RWPE2 (cell line): Measurements from ENCODE around the gene PSEN2.

ENCODE experiments used
- ATAC-seq: fragments of 200-7000 bp; cut with Tn5 transposase; 3 replicates; pipeline ENCODE4 v1.9.1; 2021; ENCODE audit warnings: low read depth
- DNase-seq: peaks from one replicate; pipeline ENCODE4 v3.0.0-alpha.2; 2020; ENCODE audit warnings: low spot score
- H3K27ac ChIP-seq: fragments of 450-650 bp; 2 replicates; pipeline ENCODE4 v1.5.1; 2017; ENCODE audit warnings: mild to moderate bottlenecking; ENCODE audit not compliant: poor library complexity, severe bottlenecking
- H3K27me3 ChIP-seq: fragments of 250-450 bp; sonication (Bioruptor Pico); 2 replicates; pipeline ENCODE4 v1.5.1; 2021; ENCODE audit warnings: mild to moderate bottlenecking, moderate library complexity; ENCODE audit not compliant: insufficient read depth, poor library complexity, severe bottlenecking
- H3K36me3 ChIP-seq: fragments of 250-450 bp; sonication (Bioruptor Pico); 2 replicates; pipeline ENCODE4 v1.5.1; 2020; ENCODE audit warnings: low read depth, mild to moderate bottlenecking, moderate library complexity
- H3K4me1 ChIP-seq: fragments of 250-450 bp; sonication (Bioruptor Pico); 2 replicates; pipeline ENCODE4 v1.5.1; 2021; ENCODE audit warnings: mild to moderate bottlenecking, moderate library complexity; ENCODE audit not compliant: insufficient read depth, poor library complexity, severe bottlenecking
- H3K4me3 ChIP-seq: fragments of 250-450 bp; sonication (Bioruptor Pico); 2 replicates; pipeline ENCODE4 v1.5.1; 2021; ENCODE audit warnings: mild to moderate bottlenecking, moderate library complexity; ENCODE audit not compliant: severe bottlenecking
- H3K9me3 ChIP-seq: fragments of 250-450 bp; sonication (Bioruptor Pico); 2 replicates; pipeline ENCODE4 v1.5.1; 2021; ENCODE audit warnings: mild to moderate bottlenecking, moderate library complexity; ENCODE audit not compliant: severe bottlenecking
- CTCF ChIP-seq: fragments of 450-650 bp; IDR thresholded peaks from one replicate; pipeline ENCODE4 v1.5.1; 2017; ENCODE audit warnings: mild to moderate bottlenecking, moderate library complexity; ENCODE audit not compliant: poor library complexity, severe bottlenecking

PSEN2 gene

GRCh38 chr1:226882187-226882586, 11.8 kb downstream of the PSEN2 start:
- no peaks in the 10 kb centered on the region for H3K27me3 ChIP-seq
- no peak overlapping the region for H3K27ac ChIP-seq
- no peaks in the 10 kb centered on the region for H3K9me3 ChIP-seq
- no peaks in the 10 kb centered on the region for H3K36me3 ChIP-seq
- ATAC-seq (no peak), DNase-seq (no peak)
- H3K4me3 ChIP-seq: no peak overlapping the region
- TF ChIP-seq CTCF: no peak
- H3K4me1 ChIP-seq: no peaks in the 10 kb centered on the region

GRCh38 chr1:226882631-226883409, 12.4 kb downstream of the PSEN2 start:
- ATAC-seq (no peak), DNase-seq (no peak)
- no peak for TF ChIP-seq CTCF
- no peaks in the 10 kb centered on the region for H3K9me3 ChIP-seq
- no peaks in the 10 kb centered on the region for H3K27me3 ChIP-seq
- no peak overlapping the region for H3K4me3 ChIP-seq
- H3K4me1 ChIP-seq: no peaks in the 10 kb centered on the region
- H3K36me3 ChIP-seq: no peaks in the 10 kb centered on the region
- no peak overlapping the region for H3K27ac ChIP-seq

- no peak for DNase-seq
- H3K4me3 ChIP-seq: no peak overlapping the region
- H3K27ac ChIP-seq: no peak overlapping the region
- no peak for ATAC-seq
- H3K27me3 ChIP-seq: no peaks in the 10 kb centered on the region
- no peaks in the 10 kb centered on the region for H3K9me3 ChIP-seq
- no peak for TF ChIP-seq CTCF
- no peaks in the 10 kb centered on the region for H3K4me1 ChIP-seq
- no peaks in the 10 kb centered on the region for H3K36me3 ChIP-seq
Measured at GRCh38 chr1:226883630-226884029, 13.2 kb downstream of the PSEN2 start.

- H3K4me1 ChIP-seq: no peaks in the 10 kb centered on the region
- no peaks in the 10 kb centered on the region for H3K27me3 ChIP-seq
- no peak for TF ChIP-seq CTCF
- no peaks in the 10 kb centered on the region for H3K9me3 ChIP-seq
- no peak for DNase-seq
- no peak overlapping the region for H3K4me3 ChIP-seq
- H3K27ac ChIP-seq: no peak overlapping the region
- no peak for ATAC-seq
- no peaks in the 10 kb centered on the region for H3K36me3 ChIP-seq
Measured at GRCh38 chr1:226884116-226884625, 13.8 kb downstream of the PSEN2 start.
